Adipocyte (in vitro differentiated cells): Measurements from ENCODE around the gene CD27.

Experiments
- DNase-seq: peaks from one replicate; pipeline ENCODE4 v3.0.0-alpha.2; 2015; ENCODE audit warnings: low read depth
- H3K27me3 ChIP-seq: replicated peaks from 2 replicates; pipeline ENCODE4 v1.7.0; 2013; ENCODE audit warnings: mild to moderate bottlenecking, low read length, moderate library complexity; ENCODE audit not compliant: control insufficient read depth, insufficient read depth
- H3K36me3 ChIP-seq: 2 replicates; pipeline ENCODE4 v1.7.0; 2013; ENCODE audit warnings: low read length, mild to moderate bottlenecking, moderate library complexity; ENCODE audit not compliant: control insufficient read depth, insufficient read depth, severe bottlenecking
- H3K4me1 ChIP-seq: 2 replicates; pipeline ENCODE4 v1.7.0; 2013; ENCODE audit warnings: mild to moderate bottlenecking, low read length, moderate library complexity; ENCODE audit not compliant: control insufficient read depth, insufficient read depth
- H3K4me3 ChIP-seq: 2 replicates; pipeline ENCODE4 v1.7.0; 2013; ENCODE audit warnings: mild to moderate bottlenecking, low read length, moderate library complexity
- H3K9ac ChIP-seq: 2 replicates; pipeline ENCODE4 v1.7.0; 2013; ENCODE audit warnings: mild to moderate bottlenecking, low read length, moderate library complexity
- H3K9me3 ChIP-seq: 2 replicates; pipeline ENCODE4 v1.7.0; 2013; ENCODE audit warnings: mild to moderate bottlenecking, low read length, moderate library complexity; ENCODE audit not compliant: control insufficient read depth

Gene CD27

GRCh38 chr12:6444704-6445688, at the start of gene CD27:
CD27 (plus strand) TSS chr12:6444955; CDS start chr12:6445096, 141 bp downstream.
- Histone ChIP-seq H3K4me3 (no peak within 1 kb of the TSS), H3K9me3 (no peaks in the 10 kb centered on the region), H3K27me3 (no peaks in the 10 kb centered on the region), H3K4me1 (peaks cover 3% of the 10 kb centered on the region), H3K9ac (no peak within 1 kb of the TSS), H3K36me3 (peaks cover 3% of the 10 kb centered on the region)
- no peak for DNase-seq

DNA sequence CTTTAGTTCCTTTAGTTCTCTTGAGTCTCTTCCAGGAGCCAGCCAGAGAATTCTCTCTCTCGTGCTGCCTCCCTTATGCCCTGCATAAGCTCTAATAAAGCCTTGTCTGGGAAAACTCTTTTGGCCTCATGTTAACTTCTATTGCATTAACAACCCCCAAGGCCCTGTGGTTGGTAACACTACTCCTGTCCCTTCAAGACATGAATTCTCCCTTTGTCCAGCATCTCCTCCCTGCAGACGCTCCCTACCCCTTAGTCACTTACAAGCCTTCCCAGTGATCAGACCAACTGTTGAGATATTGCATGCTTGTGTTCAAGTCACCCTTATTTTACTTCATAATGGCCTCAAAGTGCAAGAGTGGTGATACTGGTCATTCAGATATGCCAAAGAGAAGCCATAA, 48.7 kb upstream of the CD27 start:
- no peak overlapping the region for H3K4me3 ChIP-seq
- peaks cover 42% of the 10 kb centered on the region for H3K36me3 ChIP-seq
- no peaks in the 10 kb centered on the region for H3K9me3 ChIP-seq
- H3K9ac ChIP-seq, result no peak overlapping the region
- H3K4me1 ChIP-seq, result peaks cover 4% of the 10 kb centered on the region
- no peak for DNase-seq
- no peaks in the 10 kb centered on the region for H3K27me3 ChIP-seq

DNA sequence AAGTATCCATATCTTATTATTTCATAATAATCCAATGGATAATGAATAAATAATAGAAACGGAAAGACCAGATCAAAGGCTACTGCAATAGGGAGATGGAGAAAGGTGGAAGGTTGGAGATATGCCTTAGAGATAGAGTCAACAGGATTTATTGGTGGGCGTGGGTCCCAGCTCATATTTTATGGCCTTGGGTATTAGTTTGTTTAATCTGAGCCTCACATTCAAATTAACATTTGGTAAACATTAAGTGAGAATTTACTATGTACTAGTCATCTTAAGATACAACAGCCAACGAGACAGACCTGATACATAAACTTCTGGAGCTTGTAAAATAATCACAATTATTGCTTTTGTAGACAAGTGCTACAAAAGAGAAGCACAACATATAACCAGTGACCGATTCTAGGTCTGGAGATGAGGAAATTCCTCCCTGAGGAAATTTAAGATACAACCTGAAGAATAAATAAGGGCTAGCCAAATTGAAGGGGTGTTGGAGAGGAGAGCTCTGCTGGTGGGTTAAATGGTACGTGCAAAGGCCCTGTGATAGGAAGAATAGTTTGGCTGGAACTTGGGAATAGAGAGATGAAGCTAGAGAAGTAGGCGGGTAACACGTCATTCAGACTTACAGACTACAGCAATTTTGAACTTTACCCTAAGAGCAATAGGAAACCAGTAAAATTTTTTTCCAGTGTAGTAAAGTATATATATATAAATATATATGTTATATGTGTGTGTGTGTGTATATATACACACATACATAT, 44.7 kb upstream of the CD27 start:
- DNase-seq, result no peak
- Histone ChIP-seq H3K9ac (no peak overlapping the region), H3K36me3 (peaks cover 18% of the 10 kb centered on the region), H3K4me1 (peaks cover 4% of the 10 kb centered on the region), H3K27me3 (no peaks in the 10 kb centered on the region), H3K4me3 (no peak overlapping the region), H3K9me3 (no peaks in the 10 kb centered on the region)

DNA sequence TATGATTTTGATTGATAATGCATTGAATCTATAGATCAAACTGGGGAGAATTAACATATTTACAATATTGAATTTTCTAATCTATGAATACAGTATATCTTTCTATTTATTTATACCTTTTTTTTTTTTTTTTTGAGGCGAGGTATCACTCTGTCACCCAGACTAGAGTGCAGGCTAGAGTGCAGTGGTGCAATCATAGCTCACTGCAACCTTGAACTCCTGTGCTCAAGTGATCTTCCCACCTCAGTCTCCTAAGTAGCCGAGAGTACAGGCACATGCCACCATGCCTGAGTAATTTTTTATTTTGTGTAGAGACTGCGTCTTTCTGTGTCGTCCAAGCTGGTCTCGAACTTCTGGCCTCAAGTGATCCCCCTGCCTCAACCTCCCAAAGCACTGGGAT, 40.4 kb upstream of the CD27 start:
- H3K4me3 ChIP-seq, result no peak overlapping the region
- DNase-seq, result no peak
- H3K36me3 ChIP-seq, result peaks cover 7% of the 10 kb centered on the region
- H3K9ac ChIP-seq, result no peak overlapping the region
- peaks cover 6% of the 10 kb centered on the region for H3K9me3 ChIP-seq
- H3K27me3 ChIP-seq, result no peaks in the 10 kb centered on the region
- no peaks in the 10 kb centered on the region for H3K4me1 ChIP-seq

DNA sequence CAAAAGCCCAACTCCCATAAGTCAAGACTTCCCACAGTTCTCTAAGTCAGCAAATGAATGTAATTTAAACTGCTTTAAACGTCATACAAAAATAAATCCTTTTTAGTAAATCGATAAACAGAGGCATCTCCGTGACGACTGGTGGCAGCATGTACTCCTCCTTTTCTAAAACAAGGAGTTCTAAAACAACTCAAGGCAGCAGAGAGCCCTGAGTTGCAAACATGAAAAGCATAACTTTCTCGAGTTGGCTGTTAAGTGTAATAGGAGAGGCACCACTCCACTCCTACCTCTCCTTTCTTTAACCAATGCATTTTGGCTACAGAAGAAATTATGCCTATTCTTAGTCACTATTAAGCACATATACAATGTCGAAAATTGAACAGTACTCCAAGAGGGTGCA, 38.8 kb upstream of the CD27 start:
- Histone ChIP-seq H3K27me3 (no peaks in the 10 kb centered on the region), H3K4me3 (no peak overlapping the region), H3K9ac (no peak overlapping the region), H3K4me1 (no peaks in the 10 kb centered on the region), H3K9me3 (peaks cover 8% of the 10 kb centered on the region), H3K36me3 (no peaks in the 10 kb centered on the region)
- no peak for DNase-seq

DNA sequence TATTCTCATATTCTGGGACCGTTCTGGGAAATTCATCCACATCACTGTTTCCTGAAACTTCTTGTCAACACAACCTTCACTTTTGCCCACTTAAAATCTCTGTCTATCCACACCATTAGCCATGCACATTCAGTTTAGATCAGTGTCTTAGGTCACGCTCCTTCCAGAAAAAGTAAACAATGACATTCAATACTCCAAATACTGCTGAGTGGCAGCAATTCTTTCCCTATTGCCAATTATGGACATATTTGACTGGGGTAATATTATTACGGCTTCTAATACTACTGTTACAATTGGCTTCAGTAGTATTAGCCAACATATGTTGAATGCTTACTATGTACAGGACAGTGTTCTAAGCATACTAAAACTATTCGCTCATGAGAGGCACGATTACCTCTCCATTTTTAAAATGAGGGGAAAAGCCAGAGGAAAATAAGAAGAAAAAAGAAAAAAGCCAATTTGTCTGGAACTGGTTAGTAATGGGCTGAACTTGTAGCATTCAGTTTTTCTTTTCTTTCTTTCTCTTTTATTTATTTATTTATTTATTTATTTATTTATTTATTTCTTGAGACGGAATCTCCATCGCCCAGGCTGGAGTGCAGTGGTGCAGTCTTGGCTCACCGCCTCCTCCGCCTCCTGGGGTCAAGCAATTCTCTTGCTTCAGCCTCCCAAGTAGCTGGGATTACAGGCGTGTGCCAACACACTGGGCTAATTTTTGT, 37.4 kb upstream of the CD27 start:
- no peaks in the 10 kb centered on the region for H3K36me3 ChIP-seq
- no peaks in the 10 kb centered on the region for H3K4me1 ChIP-seq
- DNase-seq, result no peak
- H3K27me3 ChIP-seq, result no peaks in the 10 kb centered on the region
- H3K9ac ChIP-seq, result no peak overlapping the region
- H3K4me3 ChIP-seq, result no peak overlapping the region
- peaks cover 8% of the 10 kb centered on the region for H3K9me3 ChIP-seq

- H3K9me3 ChIP-seq, result no peaks in the 10 kb centered on the region
- no peak for DNase-seq
Observed at GRCh38 chr12:6416596-6416995, 28.2 kb upstream of the CD27 start.

GRCh38 chr12:6418796-6419195, 26.0 kb upstream of the CD27 start:
- Histone ChIP-seq H3K4me3 (no peak overlapping the region), H3K4me1 (peaks cover 11% of the 10 kb centered on the region), H3K36me3 (peaks cover 9% of the 10 kb centered on the region), H3K27me3 (no peaks in the 10 kb centered on the region), H3K9ac (no peak overlapping the region), H3K9me3 (no peaks in the 10 kb centered on the region)
- no peak for DNase-seq

More at GRCh38 chr12:6416596-6416995, 28.2 kb upstream of the CD27 start:
- H3K9ac ChIP-seq, result no peak overlapping the region
- H3K36me3 ChIP-seq, result peaks cover 9% of the 10 kb centered on the region
- H3K4me1 ChIP-seq, result peaks cover 9% of the 10 kb centered on the region
- no peaks in the 10 kb centered on the region for H3K27me3 ChIP-seq
- no peak overlapping the region for H3K4me3 ChIP-seq

DNA sequence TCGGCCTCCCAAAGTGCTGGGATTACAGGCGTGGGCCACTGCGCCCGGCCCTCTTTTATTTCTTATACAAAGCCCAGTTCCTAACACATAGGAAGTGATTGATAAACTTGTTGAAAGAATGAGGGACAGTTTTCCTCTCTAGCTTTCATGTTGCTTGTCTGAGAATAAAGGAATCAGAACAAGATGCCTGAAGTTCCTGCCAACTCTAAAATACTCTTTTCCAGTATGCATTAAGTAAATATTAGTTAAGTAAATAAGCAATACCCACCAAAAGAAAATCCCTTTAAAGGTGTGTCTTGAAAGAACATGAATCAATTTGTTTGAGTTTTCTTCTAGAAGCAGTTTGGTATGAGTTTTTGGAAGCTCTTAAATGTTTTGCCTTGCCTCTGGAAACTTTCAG, 24.4 kb upstream of the CD27 start:
- peak overlapping the region; percentile 5 for H3K9ac ChIP-seq
- H3K36me3 ChIP-seq, result peaks cover 9% of the 10 kb centered on the region
- peaks cover 15% of the 10 kb centered on the region for H3K4me1 ChIP-seq
- H3K4me3 ChIP-seq, result no peak overlapping the region
- H3K27me3 ChIP-seq, result no peaks in the 10 kb centered on the region
- no peaks in the 10 kb centered on the region for H3K9me3 ChIP-seq
- no peak for DNase-seq

DNA sequence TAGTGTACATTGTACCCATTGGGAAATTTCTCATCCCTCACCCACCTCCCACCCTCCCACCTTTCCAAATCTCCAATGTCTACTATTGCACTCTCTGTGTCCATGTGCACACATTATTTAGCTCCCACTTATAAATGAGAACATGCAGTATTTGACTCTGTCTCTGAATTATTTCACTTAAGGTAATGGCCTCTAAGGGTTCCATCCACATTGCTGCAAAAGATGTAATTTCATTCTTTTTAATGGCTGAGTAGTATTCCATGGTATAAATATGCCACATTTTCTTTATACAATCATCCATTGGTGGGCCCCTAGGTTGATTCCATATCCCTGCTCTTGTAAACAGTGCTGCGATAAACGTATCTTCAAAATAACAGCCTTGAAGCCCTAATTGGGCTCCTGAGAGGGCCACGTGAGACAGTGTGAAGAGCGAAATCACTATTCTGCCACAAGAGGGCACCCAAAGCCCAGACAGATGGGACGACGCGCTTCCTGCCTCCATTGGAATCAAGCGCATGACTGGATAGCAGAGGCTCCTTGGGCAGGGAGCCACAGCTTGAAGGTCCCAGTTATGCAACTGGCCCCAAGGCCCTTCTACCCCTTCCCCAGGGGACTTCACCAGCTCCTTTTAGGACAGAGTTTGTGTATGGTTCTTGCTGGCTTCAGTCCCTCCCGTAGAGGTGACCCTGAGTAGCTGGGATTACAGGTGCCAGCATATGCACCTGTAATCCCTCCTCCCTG, 21.3 kb upstream of the CD27 start:
- DNase-seq, result peak; percentile 98

More for the DNA sequence above, 21.3 kb upstream of the CD27 start:
- Histone ChIP-seq H3K4me1 (peaks cover 9% of the 10 kb centered on the region), H3K4me3 (no peak overlapping the region), H3K36me3 (no peaks in the 10 kb centered on the region), H3K9ac (no peak overlapping the region), H3K9me3 (no peaks in the 10 kb centered on the region), H3K27me3 (no peaks in the 10 kb centered on the region)
